ENCODE data around the gene EGFR. TPM values are rescaled to one million over a fixed set of nuclear protein-coding genes. Genes with fewer than 3 reads are reported as not detected.

The EGFR gene
- total and polyA plus RNA-seq, 11 donors, result 2.3 to 29.6 (median 7.0) TPM

DNA sequence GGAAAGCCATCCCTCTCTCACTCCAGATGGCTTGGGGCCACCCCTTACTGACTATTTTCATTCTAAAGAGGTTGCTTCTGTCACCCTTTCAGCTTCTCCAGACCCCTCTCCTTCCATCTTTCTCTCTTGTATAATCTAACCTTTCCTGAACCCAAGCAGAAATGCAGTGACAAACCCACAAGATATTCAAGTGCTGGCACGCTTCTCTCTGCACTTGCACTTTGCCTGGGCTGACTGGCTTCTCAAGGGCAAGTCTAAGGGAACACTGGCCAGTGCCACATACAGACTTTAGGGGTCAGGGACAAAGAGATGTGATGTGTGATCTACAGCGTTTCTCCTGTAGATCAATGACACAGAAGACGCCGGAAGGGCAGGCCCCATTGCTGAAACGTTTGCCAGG is 195.9 kb downstream of the EGFR start:
- ATAC-seq (no peak), DNase-seq (no peak)
- H3K4me3 ChIP-seq, result no peak overlapping the region
- H3K27ac ChIP-seq, result no peak overlapping the region
- no peaks in the 10 kb centered on the region for H3K4me1 ChIP-seq
- 83 to 86% (median 84%) methylated on average over 5 of the region's 5 CpGs for WGBS, 4 donors
- no peaks in the 10 kb centered on the region for H3K36me3 ChIP-seq
- H3K9me3 ChIP-seq, result no peaks in the 10 kb centered on the region
- intact Hi-C loops (cut with DNase I), result no loop called here
- no peaks in the 10 kb centered on the region for H3K27me3 ChIP-seq
- TF ChIP-seq POLR2A (IDR thresholded peaks at IDR 0.05), result no peak
- TF ChIP-seq, protein P1, sequence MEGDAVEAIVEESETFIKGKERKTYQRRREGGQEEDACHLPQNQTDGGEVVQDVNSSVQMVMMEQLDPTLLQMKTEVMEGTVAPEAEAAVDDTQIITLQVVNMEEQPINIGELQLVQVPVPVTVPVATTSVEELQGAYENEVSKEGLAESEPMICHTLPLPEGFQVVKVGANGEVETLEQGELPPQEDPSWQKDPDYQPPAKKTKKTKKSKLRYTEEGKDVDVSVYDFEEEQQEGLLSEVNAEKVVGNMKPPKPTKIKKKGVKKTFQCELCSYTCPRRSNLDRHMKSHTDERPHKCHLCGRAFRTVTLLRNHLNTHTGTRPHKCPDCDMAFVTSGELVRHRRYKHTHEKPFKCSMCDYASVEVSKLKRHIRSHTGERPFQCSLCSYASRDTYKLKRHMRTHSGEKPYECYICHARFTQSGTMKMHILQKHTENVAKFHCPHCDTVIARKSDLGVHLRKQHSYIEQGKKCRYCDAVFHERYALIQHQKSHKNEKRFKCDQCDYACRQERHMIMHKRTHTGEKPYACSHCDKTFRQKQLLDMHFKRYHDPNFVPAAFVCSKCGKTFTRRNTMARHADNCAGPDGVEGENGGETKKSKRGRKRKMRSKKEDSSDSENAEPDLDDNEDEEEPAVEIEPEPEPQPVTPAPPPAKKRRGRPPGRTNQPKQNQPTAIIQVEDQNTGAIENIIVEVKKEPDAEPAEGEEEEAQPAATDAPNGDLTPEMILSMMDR (IDR thresholded peaks at IDR 0.05), result no peak

DNA sequence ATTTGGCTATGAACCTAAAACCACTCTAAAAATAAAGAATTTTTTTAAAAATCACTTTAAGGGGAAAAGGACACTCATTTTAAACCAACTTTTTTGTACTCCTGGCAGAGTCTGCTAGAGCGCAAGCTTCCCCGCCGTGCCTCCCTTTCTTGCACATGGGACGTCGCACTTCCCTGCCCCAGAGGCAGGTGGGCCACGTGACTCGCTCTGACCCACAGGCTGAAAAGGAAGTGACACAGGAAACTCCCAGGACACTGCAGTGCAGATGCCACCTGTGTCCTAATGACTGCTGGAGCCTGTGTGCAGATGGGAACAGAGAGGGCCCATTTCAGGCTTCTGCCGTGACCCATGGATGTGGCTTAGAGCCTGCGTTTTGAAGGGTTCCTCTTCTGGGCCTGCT is 204.2 kb downstream of the EGFR start:
- Histone ChIP-seq H3K9me3 (peaks cover 0 to 10% (median 0%) of the 10 kb centered on the region in 12 donors), H3K27ac (no peak overlapping the region), H3K4me3 (no peak overlapping the region), H3K4me1 (no peaks in the 10 kb centered on the region), H3K36me3 (no peaks in the 10 kb centered on the region), H3K27me3 (no peaks in the 10 kb centered on the region)
- 71 to 79% (median 74%) methylated on average over 9 of the region's 9 CpGs for WGBS, 4 donors
- DNase-seq, result no peak
- intact Hi-C loops (cut with DNase I), result no loop called here
- no peak for TF ChIP-seq POLR2A (IDR thresholded peaks at IDR 0.05)
- TF ChIP-seq, protein P1 (IDR thresholded peaks at IDR 0.05), result no peak
- no peak for ATAC-seq

DNA sequence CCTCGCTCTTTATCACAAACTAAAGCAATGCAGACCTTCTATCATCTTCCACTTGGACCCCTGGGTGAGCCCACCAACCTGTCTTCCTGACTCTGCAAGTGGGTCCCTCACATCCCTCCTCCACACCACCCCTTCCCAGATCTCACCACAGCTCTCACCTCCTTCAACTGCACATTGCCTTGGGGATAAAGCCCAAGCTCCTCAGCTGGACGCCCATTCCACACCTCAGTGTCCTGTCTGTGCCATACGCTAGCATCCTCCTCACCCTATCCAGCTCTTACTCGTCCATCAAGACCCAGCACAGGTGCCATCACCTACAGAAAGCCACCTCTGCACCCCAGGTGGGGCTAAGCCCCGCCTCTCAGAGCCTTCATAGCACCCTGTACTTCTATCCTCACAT is 205.3 kb downstream of the EGFR start:
- Histone ChIP-seq H3K4me1 (no peaks in the 10 kb centered on the region), H3K4me3 (no peak overlapping the region), H3K36me3 (no peaks in the 10 kb centered on the region), H3K27me3 (peaks cover 0 to 2% (median 0%) of the 10 kb centered on the region in 9 donors), H3K27ac (no peak overlapping the region), H3K9me3 (peaks cover 0 to 12% (median 0%) of the 10 kb centered on the region in 12 donors)
- TF ChIP-seq POLR2A (IDR thresholded peaks at IDR 0.05), result no peak
- TF ChIP-seq, protein P1 (IDR thresholded peaks at IDR 0.05), result no peak
- ATAC-seq, result no peak
- WGBS, 4 donors, result 79 to 87% (median 82%) methylated on average over 5 of the region's 5 CpGs
- no peak for DNase-seq
- intact Hi-C loops (cut with DNase I), result no loop called here

DNA sequence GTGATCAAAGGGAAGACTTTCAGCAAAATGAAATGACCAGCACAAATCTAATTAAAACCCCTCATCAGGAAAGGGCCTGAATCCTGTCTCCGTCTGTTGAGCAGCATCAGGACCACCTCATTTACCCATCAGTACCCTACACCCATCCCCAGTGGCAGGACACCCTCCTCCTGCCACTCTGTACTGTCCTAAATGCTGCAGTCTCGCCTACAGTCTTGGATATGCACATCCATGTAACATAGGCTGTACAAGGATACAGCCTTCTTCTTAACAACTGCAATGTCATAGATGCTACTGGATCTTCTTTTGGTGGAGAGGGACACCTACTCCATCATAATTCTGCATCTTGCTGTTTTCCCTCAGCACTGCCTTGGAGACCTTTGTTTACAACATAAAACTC is 206.0 kb downstream of the EGFR start:
- Histone ChIP-seq H3K27me3 (peaks cover 0 to 2% (median 0%) of the 10 kb centered on the region in 9 donors), H3K9me3 (peaks cover 0 to 18% (median under 1%) of the 10 kb centered on the region in 12 donors), H3K27ac (no peak overlapping the region), H3K4me1 (no peaks in the 10 kb centered on the region), H3K36me3 (no peaks in the 10 kb centered on the region), H3K4me3 (no peak overlapping the region)
- WGBS, 4 donors, result 83 to 91% (median 86%) methylated on average over 2 of the region's 2 CpGs
- DNase-seq (no peak), ATAC-seq (no peak)
- intact Hi-C loops (cut with DNase I), result no loop called here
- TF ChIP-seq POLR2A (IDR thresholded peaks at IDR 0.05), result no peak
- TF ChIP-seq, protein P1 (IDR thresholded peaks at IDR 0.05), result no peak

Data from heart left ventricle (tissue), 16 donors.